Muscle layer of duodenum (tissue), 2 donors: ENCODE results near the gene ASXL2.

Experiments used
- H3K27ac ChIP-seq: one replicate; pipeline ENCODE4 v1.7.0; 2013; ENCODE audit warnings: mild to moderate bottlenecking, low read length
- H3K27me3 ChIP-seq: one replicate; pipeline ENCODE4 v1.7.0; 2013; ENCODE audit warnings: low read depth, mild to moderate bottlenecking, control low read depth, low read length
- H3K36me3 ChIP-seq, 2 donors: one replicate each; pipeline ENCODE4 v1.7.0; 2013; ENCODE audit warnings: low read length in 2 of 2, control low read depth in 1 of 2, mild to moderate bottlenecking in 1 of 2; ENCODE audit not compliant: insufficient read depth in 2 of 2, control insufficient read depth in 1 of 2
- H3K4me1 ChIP-seq, 2 donors: one replicate each; pipeline ENCODE4 v1.7.0; 2013; ENCODE audit warnings: low read length in 2 of 2, mild to moderate bottlenecking in 2 of 2, control low read depth in 1 of 2, moderate library complexity in 1 of 2; ENCODE audit not compliant: insufficient read depth in 2 of 2, control insufficient read depth in 1 of 2
- H3K4me3 ChIP-seq, 2 donors: one replicate each; pipeline ENCODE4 v1.7.0; 2013; ENCODE audit warnings: low read length in 2 of 2, low read depth in 1 of 2, mild to moderate bottlenecking in 1 of 2
- H3K9me3 ChIP-seq, 2 donors: one replicate each; pipeline ENCODE4 v1.7.0; 2013; ENCODE audit warnings: low read length in 2 of 2, control low read depth in 1 of 2, mild to moderate bottlenecking in 1 of 2; ENCODE audit not compliant: control insufficient read depth in 1 of 2
- donor health status: healthy.

Gene ASXL2

GRCh38 chr2:25700221-25700660 lies 178.0 kb downstream of the ASXL2 start:
- no peaks in the 10 kb centered on the region for H3K27me3 ChIP-seq
- H3K27ac ChIP-seq = no peak overlapping the region
- H3K4me3 ChIP-seq = no peak overlapping the region
- H3K36me3 ChIP-seq = no peaks in the 10 kb centered on the region
- H3K9me3 ChIP-seq = no peaks in the 10 kb centered on the region
- no peaks in the 10 kb centered on the region for H3K4me1 ChIP-seq

GRCh38 chr2:25699216-25699615 lies 179.1 kb downstream of the ASXL2 start:
- no peak overlapping the region for H3K27ac ChIP-seq
- no peaks in the 10 kb centered on the region for H3K27me3 ChIP-seq
- no peaks in the 10 kb centered on the region for H3K4me1 ChIP-seq
- no peak overlapping the region for H3K4me3 ChIP-seq
- H3K36me3 ChIP-seq = no peaks in the 10 kb centered on the region
- no peaks in the 10 kb centered on the region for H3K9me3 ChIP-seq

GRCh38 chr2:25698752-25699151 lies 179.5 kb downstream of the ASXL2 start:
- H3K4me1 ChIP-seq = no peaks in the 10 kb centered on the region
- no peak overlapping the region for H3K4me3 ChIP-seq
- no peak overlapping the region for H3K27ac ChIP-seq
- no peaks in the 10 kb centered on the region for H3K9me3 ChIP-seq
- H3K27me3 ChIP-seq = no peaks in the 10 kb centered on the region
- no peaks in the 10 kb centered on the region for H3K36me3 ChIP-seq

- H3K27me3 ChIP-seq = no peaks in the 10 kb centered on the region
- no peaks in the 10 kb centered on the region for H3K36me3 ChIP-seq
- H3K27ac ChIP-seq = no peak overlapping the region
- no peaks in the 10 kb centered on the region for H3K9me3 ChIP-seq
- no peaks in the 10 kb centered on the region for H3K4me1 ChIP-seq
- no peak overlapping the region for H3K4me3 ChIP-seq
Observed at GRCh38 chr2:25697559-25698341, 180.5 kb downstream of the ASXL2 start.

- Histone ChIP-seq H3K4me3 (no peak overlapping the region), H3K27me3 (no peaks in the 10 kb centered on the region), H3K27ac (no peak overlapping the region), H3K36me3 (no peaks in the 10 kb centered on the region), H3K4me1 (no peaks in the 10 kb centered on the region), H3K9me3 (no peaks in the 10 kb centered on the region)
Observed at GRCh38 chr2:25692737-25693445, 185.4 kb downstream of the ASXL2 start.

GRCh38 chr2:25692143-25692542 lies 186.1 kb downstream of the ASXL2 start:
- Histone ChIP-seq H3K27ac (no peak overlapping the region), H3K4me3 (no peak overlapping the region), H3K27me3 (no peaks in the 10 kb centered on the region), H3K4me1 (no peaks in the 10 kb centered on the region), H3K9me3 (no peaks in the 10 kb centered on the region), H3K36me3 (no peaks in the 10 kb centered on the region)

GRCh38 chr2:25690058-25690457 lies 188.2 kb downstream of the ASXL2 start:
- Histone ChIP-seq H3K9me3 (no peaks in the 10 kb centered on the region), H3K4me3 (no peak overlapping the region), H3K27me3 (no peaks in the 10 kb centered on the region), H3K27ac (no peak overlapping the region), H3K36me3 (no peaks in the 10 kb centered on the region), H3K4me1 (no peaks in the 10 kb centered on the region)

GRCh38 chr2:25688236-25688635 lies 190.1 kb downstream of the ASXL2 start:
- Histone ChIP-seq H3K36me3 (no peaks in the 10 kb centered on the region), H3K9me3 (no peaks in the 10 kb centered on the region), H3K27ac (no peak overlapping the region), H3K4me3 (no peak overlapping the region), H3K27me3 (no peaks in the 10 kb centered on the region), H3K4me1 (no peaks in the 10 kb centered on the region)

GRCh38 chr2:25685741-25686140 lies 192.5 kb downstream of the ASXL2 start:
- no peaks in the 10 kb centered on the region for H3K4me1 ChIP-seq
- H3K36me3 ChIP-seq = no peaks in the 10 kb centered on the region
- H3K9me3 ChIP-seq = no peaks in the 10 kb centered on the region
- no peak overlapping the region for H3K27ac ChIP-seq
- no peaks in the 10 kb centered on the region for H3K27me3 ChIP-seq
- H3K4me3 ChIP-seq = no peak overlapping the region

GRCh38 chr2:25684577-25685473 lies 193.5 kb downstream of the ASXL2 start:
- Histone ChIP-seq H3K4me1 (no peaks in the 10 kb centered on the region), H3K27me3 (no peaks in the 10 kb centered on the region), H3K36me3 (no peaks in the 10 kb centered on the region), H3K4me3 (no peak overlapping the region), H3K9me3 (no peaks in the 10 kb centered on the region), H3K27ac (no peak overlapping the region)
